HTERT RPE-1 (cell line): ENCODE data around the gene ARHGAP29.

ENCODE experiments used
- in situ Hi-C: fragments of 300-500 bp; cut with MboI; formaldehyde crosslinking; loops from 4 replicates; pipeline ENCODE4 v1.14.3; 2020; ENCODE audit warnings: low sequenced_read_pairs

The ARHGAP29 gene

GRCh38 chr1:94237291-94238226 is at the start of gene ARHGAP29:
Gene ARHGAP29 (minus strand): TSS chr1:94237584. CDS start chr1:94231611, 5,973 bp downstream.
- in situ Hi-C loops, result no loop called here

- in situ Hi-C loops, result no loop called here
Measured at GRCh38 chr1:94286864-94287437, 49.6 kb upstream of the ARHGAP29 start.

- in situ Hi-C loops, result no loop called here
Measured at GRCh38 chr1:94285031-94285654, 47.8 kb upstream of the ARHGAP29 start.

GRCh38 chr1:94284476-94284875 is 47.1 kb upstream of the ARHGAP29 start:
- in situ Hi-C loops, result no loop called here

DNA sequence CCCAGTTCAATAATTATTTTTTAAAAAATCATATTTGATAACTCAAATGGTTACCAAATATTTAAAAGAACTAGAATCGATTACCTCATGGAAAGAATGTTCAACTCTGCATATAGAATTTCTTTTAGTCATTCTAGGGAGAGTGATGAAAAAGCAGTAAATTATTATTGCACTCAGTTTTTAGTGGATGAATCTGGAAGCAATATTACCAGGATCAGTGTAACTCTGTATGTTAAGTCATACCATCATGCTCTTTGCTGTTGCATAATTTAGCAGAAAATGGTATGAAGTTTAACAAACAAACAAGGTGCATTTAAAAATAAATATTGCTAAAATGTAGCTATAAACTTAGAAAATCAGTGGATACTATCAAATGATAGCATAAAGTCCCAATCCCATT is 46.1 kb upstream of the ARHGAP29 start:
- in situ Hi-C loops, result no loop called here

DNA sequence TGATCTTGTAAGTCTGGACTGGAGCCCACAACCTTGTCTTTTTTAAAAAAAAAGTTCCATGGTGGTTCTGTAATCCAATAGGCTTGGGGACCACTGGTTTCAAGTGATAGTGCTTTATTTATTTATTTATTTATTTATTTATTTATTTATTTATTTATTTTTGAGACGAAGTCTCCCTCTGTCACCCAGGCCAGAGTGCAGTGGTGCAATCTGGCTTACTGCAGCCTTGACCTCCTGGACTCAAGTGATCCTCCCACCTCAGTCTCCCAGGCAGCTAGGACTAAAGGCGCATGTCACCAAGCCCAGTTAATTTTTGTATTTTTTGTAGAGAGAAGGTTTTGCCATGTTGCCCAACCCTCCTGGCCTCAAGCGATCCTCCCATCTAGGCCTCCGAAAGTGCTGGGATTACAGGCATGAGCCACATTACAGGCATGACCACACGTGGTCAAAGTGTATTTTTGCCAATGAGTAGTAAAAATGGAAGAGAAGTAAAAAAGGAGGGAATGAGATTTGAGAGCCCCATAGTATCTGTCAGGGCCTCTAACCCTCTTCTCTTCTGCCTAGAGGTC is 44.8 kb upstream of the ARHGAP29 start:
- in situ Hi-C loops, result no loop called here

DNA sequence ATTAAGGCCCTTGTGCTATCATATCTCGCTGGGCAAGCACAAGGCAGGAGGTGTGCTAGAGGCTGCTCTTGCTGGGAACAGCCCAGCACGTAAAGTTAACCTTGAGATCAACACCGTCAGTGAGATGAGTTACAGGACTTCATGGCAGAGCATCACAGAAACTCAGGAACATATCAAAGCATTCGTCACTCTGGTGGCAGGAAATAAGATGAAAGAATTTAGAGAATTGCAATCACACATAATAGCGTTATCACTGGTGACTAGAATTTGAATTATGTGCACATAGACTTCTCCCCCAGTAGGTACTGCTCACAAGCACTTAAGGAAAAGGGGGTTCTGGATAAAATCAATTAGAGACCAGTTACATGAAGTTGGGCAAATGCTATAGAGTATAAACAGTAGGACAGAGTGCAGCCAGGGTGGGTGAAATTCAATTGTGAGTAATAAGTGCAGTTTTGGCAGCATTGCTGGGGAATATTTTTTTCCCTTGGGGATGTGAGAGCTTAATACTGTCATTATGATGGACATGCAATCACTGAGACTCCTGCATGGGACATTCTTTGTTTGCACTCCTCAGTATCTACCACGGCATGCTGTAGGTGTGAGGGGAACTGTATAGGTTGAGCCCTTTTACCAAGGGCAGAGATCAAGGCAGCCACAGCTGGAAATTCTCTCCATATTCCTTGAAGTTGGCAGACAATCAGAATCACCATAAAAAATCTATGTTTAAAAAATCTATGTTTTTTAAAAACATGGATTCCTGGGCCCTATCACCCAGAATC is 44.2 kb upstream of the ARHGAP29 start:
- in situ Hi-C loops, result no loop called here

DNA sequence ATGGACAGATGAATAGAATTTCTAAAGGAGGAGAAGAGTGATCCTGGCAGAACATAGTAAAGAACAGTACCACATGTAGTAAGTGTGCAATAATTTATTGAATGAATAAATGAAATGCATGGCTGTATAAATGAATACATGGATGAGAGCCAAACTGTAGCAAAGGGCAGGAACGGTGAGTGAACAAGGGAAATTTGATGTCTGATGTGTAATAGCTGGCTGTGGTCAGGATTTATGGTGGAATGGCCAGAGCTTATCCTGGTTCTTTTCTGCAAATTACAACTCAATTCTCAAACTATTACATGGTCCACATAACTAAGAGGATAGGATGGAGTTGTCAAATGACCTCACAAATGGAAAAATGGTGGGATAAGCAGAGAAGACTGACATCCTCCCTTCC is 43.2 kb upstream of the ARHGAP29 start:
- in situ Hi-C loops, result no loop called here

GRCh38 chr1:94279462-94279861 is 42.1 kb upstream of the ARHGAP29 start:
- in situ Hi-C loops, result no loop called here

DNA sequence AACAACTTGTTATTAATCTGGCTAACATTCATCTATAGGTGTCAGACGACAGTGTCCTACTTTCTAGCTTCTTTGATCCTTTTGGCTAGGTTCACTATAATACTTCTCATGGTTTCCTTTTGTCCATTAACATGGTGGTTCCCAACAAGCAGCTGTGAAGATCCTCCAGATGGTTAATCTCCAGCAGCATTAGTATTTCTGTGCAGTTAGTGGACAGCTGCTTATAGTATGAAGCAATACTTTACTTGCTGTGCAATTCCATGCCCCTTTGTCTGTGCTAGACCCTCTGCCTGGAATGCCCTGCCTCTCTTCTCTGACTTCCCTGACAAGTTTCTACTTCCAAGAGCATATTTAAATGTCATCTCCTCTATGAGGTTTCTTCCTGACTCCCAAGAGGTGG is 41.7 kb upstream of the ARHGAP29 start:
- in situ Hi-C loops, result no loop called here

- in situ Hi-C loops, result no loop called here
Measured at GRCh38 chr1:94276988-94277434, 39.6 kb upstream of the ARHGAP29 start.

- in situ Hi-C loops, result no loop called here
Measured at GRCh38 chr1:94275083-94275482, 37.7 kb upstream of the ARHGAP29 start.

DNA sequence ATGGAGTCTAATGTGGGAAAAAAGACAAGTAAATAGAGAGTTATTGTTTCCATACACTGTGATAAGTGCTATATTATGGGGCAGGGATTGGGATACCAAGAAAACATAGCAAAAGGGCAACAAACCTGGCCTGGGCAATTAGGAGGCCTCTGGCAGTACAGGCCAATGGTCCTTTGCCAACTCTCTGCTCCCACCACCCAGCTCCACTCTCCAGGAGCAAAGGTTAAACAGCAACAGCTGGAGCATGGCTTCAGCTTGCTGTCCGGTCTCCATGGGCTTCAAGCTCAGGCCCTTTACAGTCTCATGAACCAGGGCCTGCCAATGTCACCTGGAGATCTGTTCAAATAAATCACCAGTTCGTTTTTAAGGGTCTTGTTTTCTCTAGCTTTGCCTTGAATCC is 37.2 kb upstream of the ARHGAP29 start:
- in situ Hi-C loops, result no loop called here

- in situ Hi-C loops, result no loop called here
Measured at GRCh38 chr1:94273111-94273510, 35.7 kb upstream of the ARHGAP29 start.

- in situ Hi-C loops, result no loop called here
Measured at GRCh38 chr1:94272388-94272787, 35.0 kb upstream of the ARHGAP29 start.

GRCh38 chr1:94271373-94271772 is 34.0 kb upstream of the ARHGAP29 start:
- in situ Hi-C loops, result no loop called here

DNA sequence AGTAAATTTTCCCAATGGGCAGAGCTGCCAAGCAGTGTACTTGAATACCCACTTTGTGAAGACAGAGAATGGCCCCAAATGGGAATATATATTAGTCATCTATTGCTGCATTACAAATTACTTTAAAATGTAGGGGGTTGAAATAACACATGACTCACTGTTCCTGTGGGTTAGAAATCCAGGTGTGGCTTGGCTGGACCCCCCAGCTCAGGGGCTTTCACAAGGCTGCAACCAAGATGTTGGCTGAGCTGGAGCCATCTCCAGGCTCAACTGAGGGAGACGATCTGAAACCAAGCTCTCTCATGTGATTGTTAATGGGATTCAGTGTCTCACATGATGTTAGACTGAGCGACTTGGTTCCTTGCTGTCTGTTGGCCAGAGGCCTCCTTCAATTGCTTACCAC is 33.4 kb upstream of the ARHGAP29 start:
- in situ Hi-C loops, result no loop called here

- in situ Hi-C loops, result no loop called here
Measured at GRCh38 chr1:94269921-94270320, 32.5 kb upstream of the ARHGAP29 start.

GRCh38 chr1:94265906-94266305 is 28.5 kb upstream of the ARHGAP29 start:
- in situ Hi-C loops, result no loop called here

- in situ Hi-C loops, result no loop called here
Measured at GRCh38 chr1:94265011-94265422, 27.6 kb upstream of the ARHGAP29 start.
